ENCODE results near the gene VARS1. TPM values are rescaled to one million over a fixed set of nuclear protein-coding genes. Genes with fewer than 3 reads are reported as not detected.
"Not testable (repeated sequence)": the region's sequence is repeated elsewhere in the genome, so short reads cannot be mapped to it uniquely, and the experiment has no call there.

The VARS1 gene
- total RNA-seq, 1 experiment from 2014 or later, result 89.8 TPM

GRCh38 chr6:31819871-31820299 lies 24.3 kb upstream of the VARS1 start:
- Histone ChIP-seq H3K9me2 (replicated peaks; ENCODE audit: low read length) (no peaks in the 10 kb centered on the region), H3K4me2 (ENCODE audit: low read length) (peak overlapping the region; percentile 91), H2AFZ (ENCODE audit: low read length) (no peak overlapping the region), H3K4me3 (ENCODE audit: low read length) (peak overlapping the region; percentile 80), H3K27ac (ENCODE audit: low read length) (peak overlapping the region; percentile 5; the same call in 1 of the 2 replicates), H3K36me3 (ENCODE audit: low read depth, low read length) (no peaks in the 10 kb centered on the region), H4K20me1 (ENCODE audit: low read length) (peaks cover 29% of the 10 kb centered on the region), H3K4me1 (ENCODE audit: insufficient read depth, low read length) (peaks cover 48% of the 10 kb centered on the region), H3K79me2 (ENCODE audit: low read length) (peaks cover 71% of the 10 kb centered on the region), H3K9me3 (ENCODE audit: low read length) (no peaks in the 10 kb centered on the region), H3K27me3 (ENCODE audit: low read length) (no peaks in the 10 kb centered on the region), H3K9ac (ENCODE audit: low read length) (no peak overlapping the region), H3F3A (ENCODE audit: low read length, unreplicated experiment) (peaks cover 7% of the 10 kb centered on the region)
- no peak for TF ChIP-seq EZH2phosphoT487 (IDR thresholded peaks at IDR 0.05; ENCODE audit: borderline replicate concordance, low read length)
- TF ChIP-seq CTCF (conservative IDR thresholded peaks at IDR 0.05; ENCODE audit: low read depth, low read length), result no peak
- TF ChIP-seq EZH2 (IDR thresholded peaks at IDR 0.05; ENCODE audit: low read length, unreplicated experiment), result no peak
- ATAC-seq (no peak), DNase-seq (peak; percentile 19)
- BruUV-seq (replicated peaks), result no TSS peak
- POLR2A ChIA-PET (ENCODE audit: unreplicated experiment), result interaction anchor here (0.6 to 0.7 kb wide), 2 partner anchors 13 to 1133 kb away, joined by 5 to 14 read pairs; no protein-coding TSS in a partner anchor
- intact Hi-C loops (cut with micrococcal nuclease), result loop anchor here (5.0 kb wide), 1 partner anchor 83 kb away; the partner anchor contains the start of gene CLIC1
- CTCF ChIA-PET, result no interaction called here

GRCh38 chr6:31817929-31818511 lies 22.5 kb upstream of the VARS1 start:
- H3K4me1 ChIP-seq (ENCODE audit: insufficient read depth, low read length), result peaks cover 44% of the 10 kb centered on the region
- H3K27ac ChIP-seq (ENCODE audit: low read length), result peak overlapping the region; percentile 7; the same call in 1 of the 2 replicates
- peak overlapping the region; percentile 80 for H3K4me3 ChIP-seq (ENCODE audit: low read length)
- BruUV-seq (replicated peaks); ATAC-seq; CTCF ChIA-PET; H3K9me2 ChIP-seq (replicated peaks; ENCODE audit: low read length); H3K36me3 ChIP-seq (ENCODE audit: low read depth, low read length); H2AFZ ChIP-seq (ENCODE audit: low read length); H3F3A ChIP-seq (ENCODE audit: low read length, unreplicated experiment); H3K9me3 ChIP-seq (ENCODE audit: low read length); H3K27me3 ChIP-seq (ENCODE audit: low read length): not testable (repeated sequence)
- H4K20me1 ChIP-seq (ENCODE audit: low read length), result peaks cover 29% of the 10 kb centered on the region
- DNase-seq, result peak; percentile 47
- POLR2A ChIA-PET (ENCODE audit: unreplicated experiment), result interaction anchor here (0.6 to 1.4 kb wide), 2 partner anchors 9 to 157 kb away, joined by 7 to 11 read pairs; partner anchors contain the start of gene HSPA1B
- H3K9ac ChIP-seq (ENCODE audit: low read length), result peak overlapping the region; percentile 22
- peak overlapping the region; percentile 91 for H3K4me2 ChIP-seq (ENCODE audit: low read length)
- peaks cover 62% of the 10 kb centered on the region for H3K79me2 ChIP-seq (ENCODE audit: low read length)
- intact Hi-C loops (cut with micrococcal nuclease), result loop anchor here (5.0 kb wide), 1 partner anchor 81 kb away; the partner anchor contains the start of gene CLIC1

- DNase-seq; H3K27ac ChIP-seq (ENCODE audit: low read length); CTCF ChIA-PET; H3K27me3 ChIP-seq (ENCODE audit: low read length); H2AFZ ChIP-seq (ENCODE audit: low read length); ATAC-seq; H3F3A ChIP-seq (ENCODE audit: low read length, unreplicated experiment); H3K9me2 ChIP-seq (replicated peaks; ENCODE audit: low read length); H3K9me3 ChIP-seq (ENCODE audit: low read length); H3K36me3 ChIP-seq (ENCODE audit: low read depth, low read length): not testable (repeated sequence)
- Histone ChIP-seq H3K9ac (ENCODE audit: low read length) (peak overlapping the region; percentile 22), H4K20me1 (ENCODE audit: low read length) (peaks cover 29% of the 10 kb centered on the region), H3K4me3 (ENCODE audit: low read length) (peak overlapping the region; percentile 80), H3K4me1 (ENCODE audit: insufficient read depth, low read length) (peaks cover 37% of the 10 kb centered on the region), H3K79me2 (ENCODE audit: low read length) (peaks cover 55% of the 10 kb centered on the region), H3K4me2 (ENCODE audit: low read length) (peak overlapping the region; percentile 91)
- POLR2A ChIA-PET (ENCODE audit: unreplicated experiment), result interaction anchor here (1.4 kb wide), 1 partner anchor 10 kb away, joined by 11 read pairs; the partner anchor contains the start of gene HSPA1B
- intact Hi-C loops (cut with micrococcal nuclease), result loop anchor here (5.0 kb wide), 1 partner anchor 80 kb away; the partner anchor contains the start of gene CLIC1
- BruUV-seq (replicated peaks), result TSS peak; percentile 18
- TF ChIP-seq CTCF (conservative IDR thresholded peaks at IDR 0.05; ENCODE audit: low read depth, low read length), result peak; percentile 33; the same call in 1 of the 2 replicates
These were observed 21.8 kb upstream of the VARS1 start for GRCh38 chr6:31817133-31817928.

All from PC-3 (cell line).